MM.1S (cell line): ENCODE measurements around the gene VASH2.

Experiments
- DNase-seq: peaks from one replicate; pipeline ENCODE4 v3.0.0-alpha.2; 2015
- H2AFZ ChIP-seq: fragments of 300-600 bp; sonication (generic); 2 replicates; pipeline ENCODE4 v1.6.0; 2016; ENCODE audit warnings: antibody characterized with exemption, low read length
- H3F3A ChIP-seq: fragments of 300-600 bp; sonication (generic); 2 replicates; pipeline ENCODE4 v1.6.1; 2016; ENCODE audit warnings: mild to moderate bottlenecking, antibody characterized with exemption, low read length, moderate library complexity, mixed read lengths; ENCODE audit not compliant: insufficient read depth
- H3K27ac ChIP-seq: fragments of 300-600 bp; sonication (generic); 2 replicates; pipeline ENCODE4 v1.5.1; 2016; ENCODE audit warnings: mild to moderate bottlenecking, low read length
- H3K27me3 ChIP-seq: fragments of 300-600 bp; sonication (generic); replicated peaks from 2 replicates; pipeline ENCODE4 v1.6.0; 2016; ENCODE audit warnings: low read length; ENCODE audit not compliant: insufficient read depth
- H3K36me3 ChIP-seq: fragments of 300-600 bp; sonication (generic); replicated peaks from 2 replicates; pipeline ENCODE4 v1.6.1; 2016; ENCODE audit warnings: mild to moderate bottlenecking, low read length, mixed read lengths; ENCODE audit not compliant: insufficient read depth
- H3K4me1 ChIP-seq: fragments of 300-600 bp; sonication (generic); 2 replicates; pipeline ENCODE4 v1.6.1; 2016; ENCODE audit warnings: low read length, mixed read lengths
- H3K4me2 ChIP-seq: fragments of 300-600 bp; sonication (generic); 2 replicates; pipeline ENCODE4 v1.6.0; 2016; ENCODE audit warnings: low read depth, low read length
- H3K4me3 ChIP-seq: fragments of 300-600 bp; sonication (generic); 2 replicates; pipeline ENCODE4 v1.5.1; 2016; ENCODE audit warnings: low read length, mixed read lengths
- H3K79me2 ChIP-seq: fragments of 300-600 bp; sonication (generic); 2 replicates; pipeline ENCODE4 v1.6.1; 2016; ENCODE audit warnings: mixed run types, low read length, mixed read lengths
- H3K9ac ChIP-seq: fragments of 300-600 bp; sonication (generic); 2 replicates; pipeline ENCODE4 v1.6.1; 2016; ENCODE audit warnings: low read length, mixed read lengths
- H3K9me2 ChIP-seq: fragments of 300-600 bp; sonication (generic); replicated peaks from 2 replicates; pipeline ENCODE4 v1.6.1; 2016; ENCODE audit warnings: mild to moderate bottlenecking, low read length, mixed read lengths; ENCODE audit not compliant: insufficient read depth
- H3K9me3 ChIP-seq: fragments of 300-600 bp; sonication (generic); replicated peaks from 2 replicates; pipeline ENCODE4 v1.6.1; 2016; ENCODE audit warnings: mild to moderate bottlenecking, low read length, mixed read lengths; ENCODE audit not compliant: insufficient read depth
- H4K20me1 ChIP-seq: fragments of 300-600 bp; sonication (generic); 2 replicates; pipeline ENCODE4 v1.6.1; 2016; ENCODE audit warnings: mild to moderate bottlenecking, low read length, moderate library complexity, mixed read lengths; ENCODE audit not compliant: insufficient read depth
- CTCF ChIP-seq: fragments of 300-600 bp; sonication (generic); IDR thresholded peaks from 2 replicates; pipeline ENCODE4 v1.5.1; 2016; ENCODE audit warnings: antibody characterized with exemption, low read length, mixed read lengths
- EZH2 ChIP-seq: fragments of 300-600 bp; sonication (generic); optimal IDR thresholded peaks from 2 replicates; pipeline ENCODE3; 2017; ENCODE audit warnings: low read depth, mild to moderate bottlenecking, antibody characterized with exemption, low read length, mixed read lengths
- EZH2phosphoT487 ChIP-seq: fragments of 300-600 bp; sonication (generic); IDR thresholded peaks from 2 replicates; pipeline ENCODE4 v1.6.1; 2018; ENCODE audit warnings: antibody characterized with exemption, low read length

VASH2 gene

DNA sequence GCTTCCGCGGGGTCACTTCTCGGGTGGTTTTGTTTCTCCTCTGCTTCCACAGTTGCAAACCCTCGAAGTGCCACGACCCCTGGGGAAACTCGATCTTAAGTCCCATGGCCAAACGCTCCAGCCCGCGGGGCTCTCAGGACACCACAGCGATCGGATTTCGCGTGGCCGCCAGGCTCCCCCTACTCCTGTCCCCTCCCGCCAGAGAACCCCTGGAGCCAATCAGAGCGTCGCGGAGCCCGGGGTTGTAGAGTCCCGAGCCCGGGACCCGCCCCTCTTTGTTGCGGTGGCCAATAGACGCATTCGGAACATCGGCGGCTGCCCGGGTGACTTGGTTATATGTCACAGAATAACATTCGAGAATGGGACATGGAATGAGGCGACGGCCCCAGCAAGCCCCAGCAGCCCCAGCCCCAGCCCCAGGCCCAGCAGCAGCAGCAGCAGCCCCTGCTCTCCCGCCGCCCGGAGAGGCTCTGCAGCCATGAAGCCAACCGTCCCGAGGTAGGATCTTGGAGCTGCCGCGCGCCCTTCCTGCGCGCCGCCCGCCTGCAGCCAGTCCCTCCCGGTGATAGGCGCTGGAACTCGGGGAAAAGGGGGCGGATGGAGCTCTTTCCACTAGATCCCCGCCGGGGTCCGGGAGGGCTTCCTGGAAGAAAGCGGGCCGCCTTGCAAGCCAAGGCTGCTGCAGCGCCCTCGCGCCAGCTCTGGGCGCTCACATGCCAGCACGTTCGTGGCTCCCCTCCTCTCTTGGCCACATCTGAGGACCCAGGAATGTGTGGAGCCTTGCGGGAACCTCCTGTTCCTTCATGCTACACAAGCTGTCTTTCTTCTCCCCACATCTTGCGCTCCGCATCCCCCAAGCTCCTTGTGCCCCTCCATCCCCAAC, at the start of gene VASH2:
VASH2 (plus strand) TSS at position 299 of the 883 bp plus-strand sequence. CDS start 1,002 bp downstream, outside the sequence.
- TF ChIP-seq EZH2 (no peak), EZH2phosphoT487 (no peak), CTCF (no peak)
- H4K20me1 ChIP-seq: no peaks in the 10 kb centered on the region
- H3K27me3 ChIP-seq: no peaks in the 10 kb centered on the region
- H3K9me3 ChIP-seq: no peaks in the 10 kb centered on the region
- no peaks in the 10 kb centered on the region for H3K36me3 ChIP-seq
- no peaks in the 10 kb centered on the region for H3K9me2 ChIP-seq
- H3K27ac ChIP-seq: no peak within 1 kb of the TSS
- peak within 1 kb of the TSS; percentile 64 for H2AFZ ChIP-seq
- peak; percentile 79 for DNase-seq
- H3F3A ChIP-seq: peaks cover 17% of the 10 kb centered on the region
- H3K9ac ChIP-seq: peak within 1 kb of the TSS; percentile 31; the same call in 1 of the 2 replicates
- no peaks in the 10 kb centered on the region for H3K79me2 ChIP-seq
- peaks cover 24% of the 10 kb centered on the region for H3K4me1 ChIP-seq
- H3K4me3 ChIP-seq: peak within 1 kb of the TSS; percentile 61
- H3K4me2 ChIP-seq: peak within 1 kb of the TSS; percentile 86

- Histone ChIP-seq H3K4me3 (no peak overlapping the region), H4K20me1 (no peaks in the 10 kb centered on the region), H3K9ac (no peak overlapping the region), H3K79me2 (no peaks in the 10 kb centered on the region), H2AFZ (no peak overlapping the region), H3K9me2 (no peaks in the 10 kb centered on the region), H3K27ac (no peak overlapping the region), H3K4me2 (no peak overlapping the region), H3K27me3 (no peaks in the 10 kb centered on the region), H3K36me3 (no peaks in the 10 kb centered on the region; the same call in 1 of the 2 replicates), H3F3A (no peaks in the 10 kb centered on the region), H3K4me1 (no peaks in the 10 kb centered on the region), H3K9me3 (no peaks in the 10 kb centered on the region; the same call in 1 of the 2 replicates)
- no peak for TF ChIP-seq CTCF
- TF ChIP-seq EZH2phosphoT487: no peak
- TF ChIP-seq EZH2: no peak
- DNase-seq: no peak
Observed at GRCh38 chr1:212901290-212901689, 49.1 kb upstream of the VASH2 start.

- Histone ChIP-seq H3F3A (no peaks in the 10 kb centered on the region), H3K4me1 (no peaks in the 10 kb centered on the region), H3K9ac (no peak overlapping the region), H3K27me3 (no peaks in the 10 kb centered on the region), H2AFZ (no peak overlapping the region), H3K79me2 (no peaks in the 10 kb centered on the region), H3K36me3 (no peaks in the 10 kb centered on the region; the same call in 1 of the 2 replicates), H4K20me1 (no peaks in the 10 kb centered on the region), H3K9me2 (no peaks in the 10 kb centered on the region), H3K27ac (no peak overlapping the region), H3K4me2 (no peak overlapping the region), H3K4me3 (no peak overlapping the region), H3K9me3 (no peaks in the 10 kb centered on the region; the same call in 1 of the 2 replicates)
- no peak for TF ChIP-seq EZH2
- TF ChIP-seq CTCF: no peak
- TF ChIP-seq EZH2phosphoT487: no peak
- DNase-seq: no peak
Observed at GRCh38 chr1:212902054-212902453, 48.3 kb upstream of the VASH2 start.
